ENCODE results near the gene HTR4.

- TF ChIP-seq CTCF (IDR thresholded peaks at IDR 0.05) (no peak), POLR2A (IDR thresholded peaks at IDR 0.05) (no peak), EP300 (IDR thresholded peaks at IDR 0.05) (no peak)
Measured at GRCh38 chr5:148595697-148596096, 58.6 kb downstream of the HTR4 start.
